GM21423 (cell line): ENCODE results near the gene NAT14.
A peak's percentile ranks its signal among the peaks of the same experiment; 100 is the strongest.

Source experiments
- ATAC-seq: cut with Tn5 transposase; IDR thresholded peaks from one replicate; pipeline ENCODE4 v1.9.1; 2021; ENCODE audit warnings: mild to moderate bottlenecking, moderate library complexity; ENCODE audit not compliant: unreplicated experiment

The NAT14 gene

GRCh38 chr19:55467236-55468053, 17.5 kb upstream of the NAT14 start:
- no peak for ATAC-seq

- no peak for ATAC-seq
Measured at GRCh38 chr19:55468054-55468393, 17.0 kb upstream of the NAT14 start.

- ATAC-seq, result no peak
Measured at GRCh38 chr19:55471266-55471665, 13.7 kb upstream of the NAT14 start.

- ATAC-seq, result no peak
Measured at GRCh38 chr19:55472463-55472862, 12.5 kb upstream of the NAT14 start.

- ATAC-seq, result no peak
Measured at GRCh38 chr19:55473225-55474012, 11.6 kb upstream of the NAT14 start.

GRCh38 chr19:55474269-55475265, 10.4 kb upstream of the NAT14 start:
- no peak for ATAC-seq

- peak; percentile 91 for ATAC-seq
Measured at GRCh38 chr19:55476100-55476775, 8.8 kb upstream of the NAT14 start, which contains the start of gene ZNF628. ZNF628 (plus strand) TSS chr19:55476617; CDS start chr19:55479911, 3,294 bp downstream.

GRCh38 chr19:55477905-55478304, 7.1 kb upstream of the NAT14 start:
- ATAC-seq, result no peak

- no peak for ATAC-seq
Measured at GRCh38 chr19:55478364-55478763, 6.6 kb upstream of the NAT14 start.

GRCh38 chr19:55479045-55479444, 5.9 kb upstream of the NAT14 start:
- ATAC-seq, result no peak

- no peak for ATAC-seq
Measured at GRCh38 chr19:55479451-55480230, 5.3 kb upstream of the NAT14 start.

GRCh38 chr19:55481148-55481793, 3.7 kb upstream of the NAT14 start:
- ATAC-seq, result no peak

GRCh38 chr19:55481794-55482155, 3.2 kb upstream of the NAT14 start:
- no peak for ATAC-seq

GRCh38 chr19:55482156-55482961, 2.6 kb upstream of the NAT14 start:
- no peak for ATAC-seq

GRCh38 chr19:55482967-55483705, 1.9 kb upstream of the NAT14 start:
- no peak for ATAC-seq

- no peak for ATAC-seq
Measured at GRCh38 chr19:55483706-55484592, 1.0 kb upstream of the NAT14 start.
